ENCODE data around the gene APLF. TPM values are rescaled to one million over a fixed set of nuclear protein-coding genes. Genes with fewer than 3 reads are reported as not detected.

APLF gene
- total RNA-seq, 1 experiment from 2014 or later = 5.5 TPM

- H3K27ac ChIP-seq (ENCODE audit: low read depth, low read length, poor library complexity, severe bottlenecking) = no peak overlapping the region
- TF ChIP-seq EZH2 (IDR thresholded peaks at IDR 0.05; ENCODE audit: borderline replicate concordance, low read depth, low read length, poor library complexity, severe bottlenecking) (no peak), CTCF (conservative IDR thresholded peaks at IDR 0.05; ENCODE audit: low read depth, low read length) (no peak)
- no peaks in the 10 kb centered on the region for H3K27me3 ChIP-seq (replicated peaks; ENCODE audit: insufficient read depth, low read depth, low read length, poor library complexity)
- DNase-seq (ENCODE audit: low spot score) = no peak
- peaks cover 25% of the 10 kb centered on the region for H3K9me3 ChIP-seq (ENCODE audit: low read depth, low read length, poor library complexity, severe bottlenecking)
- H3K36me3 ChIP-seq (ENCODE audit: insufficient read depth, low read length, poor library complexity, severe bottlenecking) = no peaks in the 10 kb centered on the region
- no peak overlapping the region for H3K4me3 ChIP-seq (ENCODE audit: low read depth, low read length, poor library complexity, severe bottlenecking)
- H3K4me1 ChIP-seq (ENCODE audit: insufficient read depth, low read length, poor library complexity, severe bottlenecking) = peaks cover 4% of the 10 kb centered on the region
- intact Hi-C loops (cut with micrococcal nuclease; ENCODE audit: unreplicated experiment) = no loop called here
- POLR2A ChIA-PET (ENCODE audit: low non-redundant PET) = no interaction called here
- CTCF ChIA-PET = no interaction called here
- no TSS peak for BruUV-seq (replicated peaks)
These were observed 139.4 kb downstream of the APLF start for GRCh38 chr2:68606759-68607158.

GRCh38 chr2:68607837-68608236, 140.5 kb downstream of the APLF start:
- POLR2A ChIA-PET (ENCODE audit: low non-redundant PET) = no interaction called here
- no TSS peak for BruUV-seq (replicated peaks)

GRCh38 chr2:68612765-68613519, 145.6 kb downstream of the APLF start:
- Histone ChIP-seq H3K36me3 (ENCODE audit: insufficient read depth, low read length, poor library complexity, severe bottlenecking) (no peaks in the 10 kb centered on the region), H3K27me3 (replicated peaks; ENCODE audit: insufficient read depth, low read depth, low read length, poor library complexity) (no peaks in the 10 kb centered on the region), H3K9me3 (ENCODE audit: low read depth, low read length, poor library complexity, severe bottlenecking) (peaks cover 9% of the 10 kb centered on the region), H3K27ac (ENCODE audit: low read depth, low read length, poor library complexity, severe bottlenecking) (no peak overlapping the region), H3K4me1 (ENCODE audit: insufficient read depth, low read length, poor library complexity, severe bottlenecking) (no peaks in the 10 kb centered on the region), H3K4me3 (ENCODE audit: low read depth, low read length, poor library complexity, severe bottlenecking) (no peak overlapping the region)
- ChIA-PET POLR2A (ENCODE audit: low non-redundant PET) (no interaction called here), CTCF (no interaction called here)
- TF ChIP-seq CTCF (conservative IDR thresholded peaks at IDR 0.05; ENCODE audit: low read depth, low read length) (no peak), EZH2 (IDR thresholded peaks at IDR 0.05; ENCODE audit: borderline replicate concordance, low read depth, low read length, poor library complexity, severe bottlenecking) (no peak)
- BruUV-seq (replicated peaks) = no TSS peak
- intact Hi-C loops (cut with micrococcal nuclease; ENCODE audit: unreplicated experiment) = no loop called here
- DNase-seq (ENCODE audit: low spot score) = no peak

More at GRCh38 chr2:68607837-68608236, 140.5 kb downstream of the APLF start:
- CTCF ChIA-PET = no interaction called here
- Histone ChIP-seq H3K9me3 (ENCODE audit: low read depth, low read length, poor library complexity, severe bottlenecking) (peaks cover 18% of the 10 kb centered on the region), H3K4me3 (ENCODE audit: low read depth, low read length, poor library complexity, severe bottlenecking) (no peak overlapping the region), H3K27me3 (replicated peaks; ENCODE audit: insufficient read depth, low read depth, low read length, poor library complexity) (no peaks in the 10 kb centered on the region), H3K36me3 (ENCODE audit: insufficient read depth, low read length, poor library complexity, severe bottlenecking) (no peaks in the 10 kb centered on the region), H3K27ac (ENCODE audit: low read depth, low read length, poor library complexity, severe bottlenecking) (no peak overlapping the region), H3K4me1 (ENCODE audit: insufficient read depth, low read length, poor library complexity, severe bottlenecking) (peaks cover 4% of the 10 kb centered on the region)
- no peak for DNase-seq (ENCODE audit: low spot score)
- TF ChIP-seq EZH2 (IDR thresholded peaks at IDR 0.05; ENCODE audit: borderline replicate concordance, low read depth, low read length, poor library complexity, severe bottlenecking) (no peak), CTCF (conservative IDR thresholded peaks at IDR 0.05; ENCODE audit: low read depth, low read length) (no peak)
- intact Hi-C loops (cut with micrococcal nuclease; ENCODE audit: unreplicated experiment) = no loop called here
